ENCODE results near the gene MPHOSPH9.

The MPHOSPH9 gene, protein sequence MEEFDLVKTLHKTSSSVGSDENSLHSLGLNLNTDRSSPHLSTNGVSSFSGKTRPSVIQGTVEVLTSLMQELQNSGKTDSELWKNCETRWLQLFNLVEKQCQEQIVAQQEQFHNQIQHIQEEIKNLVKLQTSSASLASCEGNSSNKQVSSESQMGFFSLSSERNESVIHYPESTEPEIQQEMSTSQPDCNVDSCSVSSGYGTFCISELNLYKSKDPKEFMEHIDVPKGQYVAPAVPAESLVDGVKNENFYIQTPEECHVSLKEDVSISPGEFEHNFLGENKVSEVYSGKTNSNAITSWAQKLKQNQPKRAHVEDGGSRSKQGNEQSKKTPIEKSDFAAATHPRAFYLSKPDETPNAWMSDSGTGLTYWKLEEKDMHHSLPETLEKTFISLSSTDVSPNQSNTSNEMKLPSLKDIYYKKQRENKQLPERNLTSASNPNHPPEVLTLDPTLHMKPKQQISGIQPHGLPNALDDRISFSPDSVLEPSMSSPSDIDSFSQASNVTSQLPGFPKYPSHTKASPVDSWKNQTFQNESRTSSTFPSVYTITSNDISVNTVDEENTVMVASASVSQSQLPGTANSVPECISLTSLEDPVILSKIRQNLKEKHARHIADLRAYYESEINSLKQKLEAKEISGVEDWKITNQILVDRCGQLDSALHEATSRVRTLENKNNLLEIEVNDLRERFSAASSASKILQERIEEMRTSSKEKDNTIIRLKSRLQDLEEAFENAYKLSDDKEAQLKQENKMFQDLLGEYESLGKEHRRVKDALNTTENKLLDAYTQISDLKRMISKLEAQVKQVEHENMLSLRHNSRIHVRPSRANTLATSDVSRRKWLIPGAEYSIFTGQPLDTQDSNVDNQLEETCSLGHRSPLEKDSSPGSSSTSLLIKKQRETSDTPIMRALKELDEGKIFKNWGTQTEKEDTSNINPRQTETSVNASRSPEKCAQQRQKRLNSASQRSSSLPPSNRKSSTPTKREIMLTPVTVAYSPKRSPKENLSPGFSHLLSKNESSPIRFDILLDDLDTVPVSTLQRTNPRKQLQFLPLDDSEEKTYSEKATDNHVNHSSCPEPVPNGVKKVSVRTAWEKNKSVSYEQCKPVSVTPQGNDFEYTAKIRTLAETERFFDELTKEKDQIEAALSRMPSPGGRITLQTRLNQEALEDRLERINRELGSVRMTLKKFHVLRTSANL

DNA sequence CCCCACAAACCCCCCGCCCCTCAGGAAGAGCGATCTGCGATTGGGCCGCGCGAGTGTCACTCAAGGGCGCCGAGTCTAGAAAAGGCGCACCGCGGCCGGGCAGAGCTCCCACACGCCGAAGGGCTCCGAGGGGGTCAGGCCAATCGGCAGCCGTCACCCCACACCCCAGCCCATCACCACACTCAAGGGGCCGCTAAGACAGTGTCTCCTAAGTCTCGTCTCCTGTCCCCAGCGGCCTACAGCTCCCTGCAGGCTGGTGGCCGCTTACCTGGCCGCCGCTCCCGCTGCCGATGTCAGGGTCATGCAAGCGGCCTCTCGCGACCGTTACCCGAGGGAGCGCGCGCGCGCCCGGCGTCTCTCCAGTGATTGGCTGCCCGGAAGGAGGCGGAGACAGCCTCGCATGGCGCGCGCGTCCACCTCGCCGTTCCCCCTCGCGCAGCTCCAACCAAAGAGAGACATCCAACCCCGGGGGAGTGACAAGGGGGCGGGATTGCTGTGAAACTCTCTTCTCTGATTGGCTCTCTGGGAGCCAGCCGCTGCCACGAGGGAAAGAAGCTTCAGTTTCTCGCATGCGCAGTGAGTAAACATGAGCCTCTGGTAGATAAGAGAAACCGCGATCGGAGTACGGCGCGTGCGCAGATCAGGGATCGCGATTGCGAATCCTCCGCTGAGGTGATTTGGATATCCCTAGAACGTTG lies at the start of gene MPHOSPH9, which contains the start of gene MTRFR:
TSS of gene MPHOSPH9 (minus strand) at position 335 of the 698 bp plus-strand sequence. CDS start 2,777 bp downstream, outside the sequence.
TSS of gene MTRFR (plus strand) at position 630 of the 698 bp plus-strand sequence. CDS start 20,239 bp downstream, outside the sequence.
- Mint-ChIP-seq H3K27me3 (peaks cover 4% of the 10 kb centered on the region), H3K36me3 (ENCODE audit: low read depth) (peaks cover 30% of the 10 kb centered on the region), H3K9me3 (no peaks in the 10 kb centered on the region), H3K4me1 (peaks cover 82% of the 10 kb centered on the region), H3K4me3 (peak within 1 kb of the TSS; percentile 100), H3K27ac (peak within 1 kb of the TSS; percentile 98)
- DNase-seq = peak; percentile 97
- peak; percentile 91 for ATAC-seq

DNA sequence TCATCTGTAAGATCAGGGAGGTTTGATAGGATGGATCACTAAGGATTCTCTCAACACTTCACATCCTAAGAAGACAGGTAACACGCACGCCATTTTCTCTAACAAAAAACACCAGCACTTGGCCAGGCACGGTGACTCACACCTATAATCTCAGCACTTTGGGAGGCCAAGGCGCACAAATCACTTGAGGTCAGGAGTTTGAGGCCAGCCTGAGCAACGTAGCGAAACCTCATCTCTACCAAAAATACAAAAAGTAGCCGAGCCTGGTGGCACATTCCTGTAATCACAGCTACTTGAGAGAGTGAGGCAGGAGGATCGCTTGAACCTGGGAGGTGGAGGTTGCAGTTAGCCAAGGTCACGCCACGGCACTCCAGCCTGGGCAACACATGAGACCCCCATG lies 49.2 kb upstream of the MPHOSPH9 start:
- H3K4me1 Mint-ChIP-seq = peaks cover 6% of the 10 kb centered on the region

DNA sequence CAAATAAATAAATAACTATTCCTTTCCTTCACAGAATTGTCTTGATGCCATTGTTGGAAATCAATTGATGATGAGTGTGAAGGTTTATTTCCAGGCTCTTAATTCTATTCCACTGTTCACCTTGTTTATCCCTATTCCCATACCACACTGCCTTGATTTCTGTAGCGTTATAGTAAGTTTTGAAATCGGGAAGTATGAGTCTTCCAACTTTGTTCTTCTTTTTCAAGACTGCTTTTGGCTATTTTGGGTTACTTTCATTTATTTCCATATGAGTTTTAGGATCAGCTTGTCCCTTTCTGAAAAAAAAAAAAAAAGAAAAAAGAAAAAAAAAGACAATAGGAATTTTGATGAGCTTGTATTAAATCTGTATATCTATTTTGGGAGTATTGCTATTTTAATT lies 48.0 kb upstream of the MPHOSPH9 start:
- H3K27ac Mint-ChIP-seq = no peak overlapping the region

More for the DNA sequence above, 49.2 kb upstream of the MPHOSPH9 start:
- no peak overlapping the region for H3K4me3 Mint-ChIP-seq
- no peaks in the 10 kb centered on the region for H3K9me3 Mint-ChIP-seq
- ATAC-seq (no peak), DNase-seq (no peak)
- no peak overlapping the region for H3K27ac Mint-ChIP-seq
- no peaks in the 10 kb centered on the region for H3K36me3 Mint-ChIP-seq (ENCODE audit: low read depth)
- H3K27me3 Mint-ChIP-seq = no peaks in the 10 kb centered on the region

DNA sequence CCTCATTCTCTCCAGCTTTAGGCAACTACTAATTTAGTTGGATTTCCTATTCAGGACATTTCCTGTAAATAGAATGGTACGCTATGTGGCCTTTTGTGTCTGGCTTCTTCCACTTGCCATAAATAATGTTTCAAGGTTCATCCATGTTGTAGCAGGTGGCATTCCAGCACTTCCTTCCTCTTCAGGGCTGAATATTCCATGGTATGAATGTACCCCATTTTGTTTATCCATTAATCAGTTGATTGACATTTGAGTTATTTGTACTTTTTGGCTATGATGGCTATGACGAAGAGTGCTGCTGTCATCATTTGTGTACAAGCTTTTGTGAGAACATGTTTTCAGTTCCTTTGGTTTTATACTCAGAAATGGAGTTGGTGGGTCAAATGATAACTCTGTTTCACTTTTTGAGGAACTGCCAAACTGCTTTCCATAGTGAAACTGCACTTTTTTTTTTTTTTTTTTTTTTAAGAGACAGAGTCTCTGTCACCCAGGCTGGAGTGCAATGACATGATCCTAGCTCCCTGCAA lies 45.2 kb upstream of the MPHOSPH9 start:
- Mint-ChIP-seq H3K27ac (no peak overlapping the region), H3K27me3 (no peaks in the 10 kb centered on the region), H3K4me1 (peaks cover 6% of the 10 kb centered on the region), H3K4me3 (no peak overlapping the region), H3K36me3 (ENCODE audit: low read depth) (no peaks in the 10 kb centered on the region), H3K9me3 (no peaks in the 10 kb centered on the region)
- ATAC-seq (peak; percentile 43), DNase-seq (no peak)

More for the DNA sequence above, 48.0 kb upstream of the MPHOSPH9 start:
- ATAC-seq (no peak), DNase-seq (no peak)
- no peak overlapping the region for H3K4me3 Mint-ChIP-seq
- H3K9me3 Mint-ChIP-seq = no peaks in the 10 kb centered on the region
- no peaks in the 10 kb centered on the region for H3K36me3 Mint-ChIP-seq (ENCODE audit: low read depth)
- peaks cover 6% of the 10 kb centered on the region for H3K4me1 Mint-ChIP-seq
- no peaks in the 10 kb centered on the region for H3K27me3 Mint-ChIP-seq

DNA sequence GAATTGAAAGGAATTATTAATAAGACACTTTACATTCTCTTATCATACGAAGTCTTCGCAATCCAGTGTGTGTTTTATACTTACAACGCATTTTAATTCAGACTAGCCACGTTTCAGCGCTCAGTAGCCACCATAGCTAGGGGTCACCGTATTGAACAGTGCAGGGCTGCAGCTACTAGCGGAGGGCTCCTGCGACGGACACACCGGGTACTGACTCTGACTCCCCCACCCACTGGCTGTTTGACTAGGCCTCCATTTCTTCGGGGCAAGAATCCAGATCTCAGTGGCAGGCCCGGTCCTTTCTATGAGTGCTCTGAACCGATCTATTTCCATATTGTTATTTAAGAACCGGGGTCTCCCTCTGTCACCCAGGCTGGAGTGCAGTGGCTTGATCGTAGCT lies 40.2 kb upstream of the MPHOSPH9 start:
- no peak for ATAC-seq

DNA sequence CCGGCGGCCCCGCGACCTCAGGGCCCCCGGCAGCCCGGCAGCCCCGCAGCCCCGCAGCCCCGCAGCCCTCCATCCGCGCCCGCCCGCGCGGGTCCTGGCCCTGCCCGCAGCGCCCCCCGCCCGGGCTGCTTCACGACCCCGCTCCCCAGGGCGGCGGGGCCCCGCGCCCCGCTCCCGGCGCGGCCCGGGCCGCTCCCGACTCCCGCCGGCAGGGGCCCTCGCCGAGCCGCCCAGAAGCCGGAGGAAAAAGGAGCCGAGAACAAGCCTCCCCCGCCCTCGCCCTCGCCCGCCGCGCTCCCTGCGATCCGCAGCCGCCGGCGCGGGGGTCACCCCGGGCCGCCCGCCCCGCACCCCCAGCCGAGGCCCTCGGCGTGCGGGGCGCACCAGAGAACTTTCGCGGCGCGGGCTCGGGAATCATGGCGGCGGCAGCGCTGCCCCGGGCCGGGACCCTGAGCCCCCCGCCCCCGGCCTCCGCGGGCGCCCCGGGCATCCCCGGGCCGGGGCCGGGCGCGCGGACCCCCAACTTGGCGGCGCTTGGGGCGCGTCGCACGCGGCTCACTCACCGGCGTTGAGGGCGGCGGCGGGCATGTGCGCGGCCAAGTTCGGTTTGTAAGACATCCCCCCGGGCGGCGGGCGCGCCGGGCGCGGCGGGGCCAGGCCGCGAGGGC lies 38.2 kb upstream of the MPHOSPH9 start:
- DNase-seq (peak; percentile 79), ATAC-seq (peak; percentile 65)
- H3K4me1 Mint-ChIP-seq = peaks cover 19% of the 10 kb centered on the region
- no peaks in the 10 kb centered on the region for H3K27me3 Mint-ChIP-seq
- H3K9me3 Mint-ChIP-seq = no peaks in the 10 kb centered on the region
- peaks cover 2% of the 10 kb centered on the region for H3K36me3 Mint-ChIP-seq (ENCODE audit: low read depth)
- H3K27ac Mint-ChIP-seq = no peak overlapping the region
- no peak overlapping the region for H3K4me3 Mint-ChIP-seq

More for the DNA sequence above, 40.2 kb upstream of the MPHOSPH9 start:
- Mint-ChIP-seq H3K27ac (no peak overlapping the region), H3K27me3 (no peaks in the 10 kb centered on the region), H3K36me3 (ENCODE audit: low read depth) (no peaks in the 10 kb centered on the region), H3K4me1 (peaks cover 22% of the 10 kb centered on the region), H3K4me3 (peak overlapping the region; percentile 70), H3K9me3 (no peaks in the 10 kb centered on the region)
- DNase-seq = no peak

DNA sequence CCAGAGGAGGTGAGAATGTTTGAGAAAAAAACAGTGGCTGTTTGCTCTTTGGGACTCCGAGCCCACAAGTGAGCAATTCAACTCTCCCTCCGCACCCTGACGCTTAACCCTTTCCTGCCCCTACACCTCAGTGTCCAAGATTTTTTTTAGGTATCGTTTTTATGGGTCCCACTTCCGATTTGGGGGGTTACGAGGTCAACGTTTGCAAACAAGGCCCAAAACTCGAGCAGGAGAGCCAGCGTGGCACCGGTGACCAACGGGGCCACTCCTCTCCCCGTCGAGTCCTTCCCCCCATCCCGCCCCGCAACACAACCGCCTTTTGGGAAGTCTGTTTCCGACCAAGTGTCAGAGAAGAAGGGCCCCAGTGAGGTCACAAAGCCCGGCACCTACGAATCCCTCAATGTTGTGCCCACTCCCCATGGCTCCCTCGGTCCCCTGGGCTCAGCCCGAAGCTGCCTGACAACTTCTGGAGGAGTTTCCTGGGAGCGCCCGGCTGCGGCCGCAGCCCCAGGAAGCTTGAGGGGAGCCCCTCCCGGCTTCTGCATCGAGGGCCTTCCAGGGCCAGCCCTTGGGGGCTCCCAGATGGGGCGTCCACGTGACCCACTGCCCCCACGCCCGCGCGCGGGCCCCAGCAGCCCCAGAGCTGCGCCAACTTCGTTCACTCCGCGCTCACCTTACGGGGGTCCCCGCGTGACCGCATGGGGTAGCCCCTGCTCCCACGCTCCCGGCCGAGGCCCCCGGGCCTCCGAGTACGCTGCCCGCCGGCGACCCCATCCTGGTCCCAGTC lies 37.5 kb upstream of the MPHOSPH9 start:
- DNase-seq = peak; percentile 43
- peak; percentile 33 for ATAC-seq
- Mint-ChIP-seq H3K4me3 (peak overlapping the region; percentile 89), H3K9me3 (no peaks in the 10 kb centered on the region), H3K27me3 (no peaks in the 10 kb centered on the region), H3K4me1 (peaks cover 19% of the 10 kb centered on the region), H3K27ac (peak overlapping the region; percentile 90), H3K36me3 (ENCODE audit: low read depth) (peaks cover 4% of the 10 kb centered on the region)

DNA sequence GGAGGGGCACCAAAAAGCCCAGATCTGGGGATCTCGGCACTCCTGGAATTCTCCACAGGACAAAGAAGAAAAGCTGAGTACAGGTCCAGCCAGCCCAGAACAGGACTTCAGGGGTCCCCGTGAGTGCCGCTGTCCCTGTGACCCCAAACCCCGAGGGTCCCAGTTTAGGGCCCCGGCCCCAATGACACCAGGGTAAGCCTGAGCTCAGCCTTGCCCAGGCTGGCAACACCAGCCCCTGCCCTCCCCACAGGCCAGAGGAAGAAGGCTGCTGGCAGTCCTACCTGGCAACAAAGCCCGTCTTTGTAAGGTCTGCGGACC lies 36.9 kb upstream of the MPHOSPH9 start:
- H3K4me3 Mint-ChIP-seq = peak overlapping the region; percentile 89
- H3K9me3 Mint-ChIP-seq = no peaks in the 10 kb centered on the region
- H3K27me3 Mint-ChIP-seq = no peaks in the 10 kb centered on the region
- ATAC-seq (no peak), DNase-seq (no peak)
- peaks cover 4% of the 10 kb centered on the region for H3K36me3 Mint-ChIP-seq (ENCODE audit: low read depth)
- H3K27ac Mint-ChIP-seq = peak overlapping the region; percentile 90
- H3K4me1 Mint-ChIP-seq = peaks cover 19% of the 10 kb centered on the region

DNA sequence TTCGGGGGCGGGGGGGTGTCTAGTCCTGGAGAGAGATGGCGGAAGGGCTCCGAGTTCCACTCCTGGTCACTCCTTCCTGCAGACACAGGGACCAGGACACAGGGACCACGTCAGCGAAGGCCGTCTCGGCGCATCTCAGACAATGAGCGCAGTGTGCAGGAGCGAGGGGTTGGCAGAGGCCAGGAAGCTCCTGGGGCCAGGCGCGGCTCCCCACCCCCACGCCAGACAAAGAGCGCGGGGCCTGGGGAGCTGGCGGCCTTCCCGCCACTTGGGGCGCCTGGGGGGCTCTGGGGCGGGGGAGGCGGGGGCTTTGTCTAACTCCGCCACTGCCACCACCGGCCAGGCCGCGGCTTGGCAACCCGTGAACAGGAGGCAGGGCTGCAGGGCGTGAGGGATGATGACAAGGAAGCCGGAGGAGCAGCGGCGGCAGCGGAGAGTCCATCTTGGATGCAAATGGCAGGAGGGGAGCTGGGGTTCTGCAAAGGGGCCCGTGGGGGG lies 36.5 kb upstream of the MPHOSPH9 start:
- peaks cover 6% of the 10 kb centered on the region for H3K36me3 Mint-ChIP-seq (ENCODE audit: low read depth)
- H3K27ac Mint-ChIP-seq = peak overlapping the region; percentile 80
- H3K4me3 Mint-ChIP-seq = peak overlapping the region; percentile 89
- H3K27me3 Mint-ChIP-seq = no peaks in the 10 kb centered on the region
- ATAC-seq (peak; percentile 26), DNase-seq (peak; percentile 49)
- no peaks in the 10 kb centered on the region for H3K9me3 Mint-ChIP-seq
- peaks cover 20% of the 10 kb centered on the region for H3K4me1 Mint-ChIP-seq

DNA sequence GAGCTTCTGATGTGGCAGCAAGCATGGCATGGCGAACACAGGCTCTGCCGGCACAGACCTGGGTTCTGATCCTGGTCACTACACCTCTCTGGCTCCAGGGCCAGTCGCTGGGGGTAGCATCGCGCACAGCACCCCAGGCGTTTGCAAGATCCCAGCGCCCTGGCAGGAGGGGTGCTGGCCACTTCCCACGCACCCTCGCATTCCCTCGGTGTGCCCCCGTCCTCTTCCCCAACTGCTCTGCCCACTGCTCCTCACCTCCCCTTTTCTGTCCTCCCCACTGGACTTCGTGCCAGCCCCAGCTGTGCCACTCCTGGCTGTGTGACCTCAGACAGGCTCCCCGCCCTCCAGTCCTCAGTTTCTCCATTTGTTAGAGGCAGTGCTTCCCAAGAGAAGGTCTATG lies 35.9 kb upstream of the MPHOSPH9 start:
- ATAC-seq (no peak), DNase-seq (no peak)
- peaks cover 7% of the 10 kb centered on the region for H3K36me3 Mint-ChIP-seq (ENCODE audit: low read depth)
- peaks cover 20% of the 10 kb centered on the region for H3K4me1 Mint-ChIP-seq
- H3K4me3 Mint-ChIP-seq = peak overlapping the region; percentile 89
- H3K9me3 Mint-ChIP-seq = no peaks in the 10 kb centered on the region
- H3K27ac Mint-ChIP-seq = peak overlapping the region; percentile 80
- H3K27me3 Mint-ChIP-seq = no peaks in the 10 kb centered on the region

DNA sequence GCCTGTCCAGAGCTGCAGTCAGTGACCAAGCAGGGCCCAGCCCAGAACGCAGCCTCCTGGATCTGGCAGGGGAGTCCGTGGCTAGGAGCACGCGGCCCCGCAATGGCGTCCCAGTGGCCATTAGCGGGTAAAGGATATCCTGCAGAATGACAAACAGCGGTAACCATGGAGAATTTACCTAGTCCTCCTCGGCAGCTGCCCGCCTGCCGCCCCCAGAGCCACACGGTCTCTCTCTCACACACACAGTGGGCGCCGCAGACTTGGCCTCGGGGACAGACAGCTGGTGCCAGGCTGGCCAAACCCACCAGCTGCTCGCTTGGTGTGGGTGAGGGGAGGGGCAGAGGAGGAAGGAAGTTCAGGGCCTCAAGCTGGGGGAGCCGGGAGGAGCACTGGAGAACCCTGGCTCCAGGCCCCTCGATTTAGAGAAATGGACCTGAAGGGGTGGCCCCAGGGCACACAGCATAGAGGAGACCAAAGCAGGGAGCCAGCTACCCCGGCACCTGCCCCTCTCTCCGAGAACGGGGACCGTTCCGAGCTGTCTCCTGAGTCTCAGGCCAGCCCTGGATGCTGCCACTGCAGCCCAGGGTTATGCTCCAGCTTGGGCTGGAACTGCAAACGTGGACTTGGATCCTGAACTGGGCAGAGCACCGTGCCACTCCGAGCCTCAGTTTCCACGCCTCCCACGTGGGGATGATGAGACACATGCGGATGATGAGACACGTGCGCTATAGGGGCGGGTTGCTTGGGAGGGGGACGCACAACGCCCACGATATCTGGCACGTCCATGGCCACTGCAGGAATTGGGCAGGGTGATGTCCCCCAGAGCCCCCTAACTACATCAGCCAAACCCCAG lies 35.3 kb upstream of the MPHOSPH9 start:
- Mint-ChIP-seq H3K27ac (peak overlapping the region; percentile 60), H3K27me3 (no peaks in the 10 kb centered on the region), H3K9me3 (no peaks in the 10 kb centered on the region), H3K4me3 (peak overlapping the region; percentile 57), H3K36me3 (ENCODE audit: low read depth) (peaks cover 10% of the 10 kb centered on the region), H3K4me1 (peaks cover 20% of the 10 kb centered on the region)
- ATAC-seq (no peak), DNase-seq (no peak)

All from activated naive CD8-positive, alpha-beta T cell treated with anti-CD3 and anti-CD28 coated beads, Interleukin-2, amount 50 U/mL, for 24 hours (primary cell).